ENCODE measurements around the gene PRAF2. TPM values are rescaled to one million over a fixed set of nuclear protein-coding genes. Genes with fewer than 3 reads are reported as not detected.
A peak's percentile ranks its signal among the peaks of the same experiment; 100 is the strongest.

The PRAF2 gene
- total and polyA plus RNA-seq, 2 of the 13 experiments (the other 11 are each of a cell fraction or from before 2014, with no cell fraction given): 0.33 to 2.6 TPM

GRCh38 chrX:49082271-49082871 is 8.6 kb upstream of the PRAF2 start:
- WGBS (ENCODE audit: low lambda C conversion rate): 85% methylated on average over 4 of the region's 4 CpGs
- Histone ChIP-seq H3K9me3 (ENCODE audit: low read length) (no peaks in the 10 kb centered on the region), H3K9ac (ENCODE audit: insufficient read depth, low read depth, low read length) (no peak overlapping the region), H3K36me3 (replicated peaks in 1 of 2; ENCODE audit: control insufficient read depth in 1 of 2, insufficient read depth in 2 of 2, low read length in 2 of 2) (peaks cover 2% of the 10 kb centered on the region in 2 experiments; a peak in 1 of 5 replicates), H3K27ac (ENCODE audit: extremely low read length, insufficient read depth, low read length) (no peak overlapping the region), H3K79me2 (ENCODE audit: insufficient read depth, low read length) (peaks cover 4% of the 10 kb centered on the region), H3K4me2 (ENCODE audit: low read depth, low read length) (no peak overlapping the region), H4K20me1 (ENCODE audit: insufficient read depth, low read length) (no peaks in the 10 kb centered on the region), H2AFZ (ENCODE audit: low read length) (no peak overlapping the region), H3K27me3 (ENCODE audit: control insufficient read depth in 1 of 2, insufficient read depth in 2 of 2, low read length in 2 of 2) (no peaks in the 10 kb centered on the region), H3K4me1 (ENCODE audit: insufficient read depth, low read length) (peaks cover 9% of the 10 kb centered on the region; the same call in 1 of the 2 replicates), H3K4me3 (replicated peaks in 1 of 3; ENCODE audit: insufficient read depth in 1 of 3, low read depth in 2 of 3, low read length in 3 of 3) (no peak overlapping the region)
- in situ Hi-C loops (cut with HindIII; ENCODE audit: extremely low pct_ligation_motif_present, low pct_unique_long_range_greater_than_20kb) (no loop called here), intact Hi-C loops (cut with micrococcal nuclease; ENCODE audit: unreplicated experiment) (no loop called here)
- CTCF ChIA-PET (ENCODE audit: low intra/inter-chr PET ratio, low total read pairs): no interaction called here
- no TSS peak for BruUV-seq (replicated peaks)
- TF ChIP-seq SAFB2 (CRISPR knock-in tag; IDR thresholded peaks at IDR 0.05; ENCODE audit: borderline replicate concordance, low read depth): no peak
- no peak for TF ChIP-seq ZNF496 (CRISPR knock-in tag; IDR thresholded peaks at IDR 0.05; ENCODE audit: insufficient replicate concordance)
- no peak for TF ChIP-seq U2AF2 (IDR thresholded peaks at IDR 0.05; ENCODE audit: low read depth, low read length)
- POLR2A ChIA-PET: no interaction called here
- ATAC-seq (no peak), DNase-seq (ENCODE audit: low spot score) (no peak), FAIRE-seq (no peak)

DNA sequence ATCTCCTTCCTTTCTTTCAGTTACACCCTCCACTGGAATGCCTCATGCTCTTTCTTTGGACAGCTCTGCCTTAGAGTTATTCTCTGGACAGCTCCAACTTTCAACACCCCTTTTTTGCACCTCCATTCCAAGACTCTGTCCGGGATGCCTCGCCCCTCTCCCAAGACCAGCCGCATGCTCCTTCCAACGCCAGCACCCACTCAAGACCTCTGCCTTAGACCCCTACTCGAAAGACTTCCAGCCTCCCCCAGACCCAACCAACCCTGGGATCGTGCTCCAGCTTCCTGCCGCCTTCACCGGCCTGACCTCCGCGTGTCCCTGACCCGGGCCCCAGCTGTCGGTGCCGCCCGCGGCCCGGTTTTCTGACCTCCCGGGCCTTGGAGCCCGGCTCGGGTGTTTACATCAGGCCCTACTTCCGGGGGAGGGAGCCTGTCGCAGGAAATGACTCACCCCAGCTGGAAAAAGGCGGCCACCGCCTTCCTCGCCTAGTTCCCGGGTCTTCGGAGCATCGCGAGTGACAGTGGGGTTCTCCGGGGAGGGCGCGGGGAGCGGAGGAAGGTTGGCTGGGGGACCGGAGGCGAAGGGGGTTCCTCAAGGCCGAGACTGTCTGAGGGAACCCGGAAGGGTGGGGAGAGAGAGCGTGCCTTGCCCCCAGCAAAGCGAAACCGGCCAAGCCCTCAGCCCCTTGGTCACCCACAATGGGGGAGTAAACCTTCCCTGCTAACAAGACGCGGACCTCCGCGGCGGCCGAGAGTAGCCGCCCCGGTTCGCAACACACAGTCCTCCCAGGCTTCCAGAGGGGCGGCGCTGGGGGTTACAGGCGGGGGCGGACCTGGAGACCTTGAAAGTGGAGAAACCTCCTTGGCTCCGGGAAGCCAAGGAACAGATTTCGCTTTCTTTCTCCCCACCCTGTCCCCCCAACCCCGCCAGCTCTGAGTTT is 6.0 kb upstream of the PRAF2 start, which contains the start of gene WDR45:
Gene WDR45 (minus strand): TSS at position 399 of the 940 bp plus-strand sequence. CDS start 1,792 bp downstream, outside the sequence.
- H3K27me3 ChIP-seq (ENCODE audit: control insufficient read depth in 1 of 2, insufficient read depth in 2 of 2, low read length in 2 of 2): no peaks in the 10 kb centered on the region
- peak; percentile 92 for ATAC-seq
- H3K9me3 ChIP-seq (ENCODE audit: low read length): no peaks in the 10 kb centered on the region
- BruUV-seq (replicated peaks): TSS peak; percentile 72
- peak; percentile 51 for DNase-seq (ENCODE audit: low spot score)
- H3K9ac ChIP-seq (ENCODE audit: insufficient read depth, low read depth, low read length): peak within 1 kb of the TSS; percentile 85
- H2AFZ ChIP-seq (ENCODE audit: low read length): no peak within 1 kb of the TSS
- peaks cover 4% of the 10 kb centered on the region for H3K79me2 ChIP-seq (ENCODE audit: insufficient read depth, low read length)
- peak; percentile 57 for FAIRE-seq
- POLR2A ChIA-PET: interaction anchor here (0.6 to 2.4 kb wide), 6 partner anchors 9 to 122 kb away, joined by 3 to 16 read pairs (median 4); no protein-coding TSS in a partner anchor
- no peaks in the 10 kb centered on the region for H4K20me1 ChIP-seq (ENCODE audit: insufficient read depth, low read length)
- peak within 1 kb of the TSS; percentile 75 for H3K4me2 ChIP-seq (ENCODE audit: low read depth, low read length)
- WGBS (ENCODE audit: low lambda C conversion rate): 5% methylated on average over 9 of the region's 55 CpGs
- peaks cover 9% of the 10 kb centered on the region; the same call in 1 of the 2 replicates for H3K4me1 ChIP-seq (ENCODE audit: insufficient read depth, low read length)
- CTCF ChIA-PET (ENCODE audit: low intra/inter-chr PET ratio, low total read pairs): no interaction called here
- intact Hi-C loops (cut with micrococcal nuclease; ENCODE audit: unreplicated experiment): no loop called here
- peaks cover 2 to 7% of the 10 kb centered on the region in 2 experiments; a peak in 2 of 5 replicates for H3K36me3 ChIP-seq (replicated peaks in 1 of 2; ENCODE audit: control insufficient read depth in 1 of 2, insufficient read depth in 2 of 2, low read length in 2 of 2)
- peak within 1 kb of the TSS; percentile 73 for H3K27ac ChIP-seq (ENCODE audit: extremely low read length, insufficient read depth, low read length)
- H3K4me3 ChIP-seq (replicated peaks in 1 of 3; ENCODE audit: insufficient read depth in 1 of 3, low read depth in 2 of 3, low read length in 3 of 3): peak within 1 kb of the TSS; percentile 66 to 76 (median 71)
- in situ Hi-C loops (cut with HindIII; ENCODE audit: extremely low pct_ligation_motif_present, low pct_unique_long_range_greater_than_20kb): no loop called here
- no peak for TF ChIP-seq ZSCAN25 (CRISPR knock-in tag; IDR thresholded peaks at IDR 0.05)
- no peak for TF ChIP-seq MAFK (conservative IDR thresholded peaks at IDR 0.05 in 1 of 2, IDR thresholded peaks at IDR 0.05 in 1 of 2; ENCODE audit: low read length in 2 of 2)
- no peak for TF ChIP-seq NFATC3 (CRISPR knock-in tag; IDR thresholded peaks at IDR 0.05)
- TF ChIP-seq DPF2 (CRISPR knock-in tag; IDR thresholded peaks at IDR 0.05; ENCODE audit: borderline replicate concordance, low read depth): no peak
- no peak for TF ChIP-seq KLF16 (CRISPR knock-in tag; IDR thresholded peaks at IDR 0.05)
- TF ChIP-seq PHF21A (CRISPR knock-in tag; IDR thresholded peaks at IDR 0.05): no peak
- no peak for TF ChIP-seq JARID2 (CRISPR knock-in tag; IDR thresholded peaks at IDR 0.05; ENCODE audit: insufficient replicate concordance)
- TF ChIP-seq, protein P1, sequence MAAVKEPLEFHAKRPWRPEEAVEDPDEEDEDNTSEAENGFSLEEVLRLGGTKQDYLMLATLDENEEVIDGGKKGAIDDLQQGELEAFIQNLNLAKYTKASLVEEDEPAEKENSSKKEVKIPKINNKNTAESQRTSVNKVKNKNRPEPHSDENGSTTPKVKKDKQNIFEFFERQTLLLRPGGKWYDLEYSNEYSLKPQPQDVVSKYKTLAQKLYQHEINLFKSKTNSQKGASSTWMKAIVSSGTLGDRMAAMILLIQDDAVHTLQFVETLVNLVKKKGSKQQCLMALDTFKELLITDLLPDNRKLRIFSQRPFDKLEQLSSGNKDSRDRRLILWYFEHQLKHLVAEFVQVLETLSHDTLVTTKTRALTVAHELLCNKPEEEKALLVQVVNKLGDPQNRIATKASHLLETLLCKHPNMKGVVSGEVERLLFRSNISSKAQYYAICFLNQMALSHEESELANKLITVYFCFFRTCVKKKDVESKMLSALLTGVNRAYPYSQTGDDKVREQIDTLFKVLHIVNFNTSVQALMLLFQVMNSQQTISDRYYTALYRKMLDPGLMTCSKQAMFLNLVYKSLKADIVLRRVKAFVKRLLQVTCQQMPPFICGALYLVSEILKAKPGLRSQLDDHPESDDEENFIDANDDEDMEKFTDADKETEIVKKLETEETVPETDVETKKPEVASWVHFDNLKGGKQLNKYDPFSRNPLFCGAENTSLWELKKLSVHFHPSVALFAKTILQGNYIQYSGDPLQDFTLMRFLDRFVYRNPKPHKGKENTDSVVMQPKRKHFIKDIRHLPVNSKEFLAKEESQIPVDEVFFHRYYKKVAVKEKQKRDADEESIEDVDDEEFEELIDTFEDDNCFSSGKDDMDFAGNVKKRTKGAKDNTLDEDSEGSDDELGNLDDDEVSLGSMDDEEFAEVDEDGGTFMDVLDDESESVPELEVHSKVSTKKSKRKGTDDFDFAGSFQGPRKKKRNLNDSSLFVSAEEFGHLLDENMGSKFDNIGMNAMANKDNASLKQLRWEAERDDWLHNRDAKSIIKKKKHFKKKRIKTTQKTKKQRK (IDR thresholded peaks at IDR 0.05; ENCODE audit: low read length): no peak
- no peak for TF ChIP-seq ARNT (IDR thresholded peaks at IDR 0.05)
- TF ChIP-seq JDP2 (CRISPR knock-in tag; IDR thresholded peaks at IDR 0.05; ENCODE audit: borderline replicate concordance): no peak; the same call in 1 of the 2 replicates
- TF ChIP-seq ZNF644 (CRISPR knock-in tag; IDR thresholded peaks at IDR 0.05; ENCODE audit: low read depth): no peak
